M059J (cell line): ENCODE results near the gene LCE3A. TPM values are rescaled to one million over a fixed set of nuclear protein-coding genes. Genes with fewer than 3 reads are reported as not detected.

Experiments
- total RNA-seq: library from RNA; depleted of rRNA; stranded (reverse); fragments of >200 nt; shearing (Covaris generic); gene quantifications from 2 replicates; pipeline ENCODE4 v1.2.3, GENCODE V29; 2014; rRNA removed

Gene LCE3A
- total RNA-seq, 1 experiment from 2014 or later = not detected

Other genes starting within 250 kb of the LCE3A start
- not detected in 2 replicates for gene CRNN, start 208.8 kb downstream of the LCE3A start, total RNA-seq
- gene LCE5A, start 112.3 kb downstream of the LCE3A start, total RNA-seq = not detected in 2 replicates
- not detected in 2 replicates for gene CRCT1, start 108.6 kb downstream of the LCE3A start, total RNA-seq
- not detected in 2 replicates for gene LCE3E, start 56.3 kb downstream of the LCE3A start, total RNA-seq
- not detected in 2 replicates for gene LCE3D, start 42.6 kb downstream of the LCE3A start, total RNA-seq
- gene LCE3C, start 22.9 kb downstream of the LCE3A start, total RNA-seq = not detected in 2 replicates
- not detected in 2 replicates for gene LCE3B, start 9.3 kb downstream of the LCE3A start, total RNA-seq
- gene LCE2D, start 40.3 kb upstream of the LCE3A start, total RNA-seq = not detected in 2 replicates
- not detected in 2 replicates for gene LCE2C, start 52.2 kb upstream of the LCE3A start, total RNA-seq
- gene LCE2B, start 63.0 kb upstream of the LCE3A start, total RNA-seq = not detected in 2 replicates
- gene LCE2A, start 75.2 kb upstream of the LCE3A start, total RNA-seq = not detected in 2 replicates
- not detected in 2 replicates for gene LCE4A, start 85.1 kb upstream of the LCE3A start, total RNA-seq
- gene KPRP, start 134.9 kb upstream of the LCE3A start, total RNA-seq = not detected in 2 replicates
- gene LCE1F, start 152.0 kb upstream of the LCE3A start, total RNA-seq = not detected in 2 replicates
- not detected in 2 replicates for gene LCE1E, start 163.2 kb upstream of the LCE3A start, total RNA-seq
- not detected in 2 replicates for gene LCE1D, start 173.6 kb upstream of the LCE3A start, total RNA-seq
- not detected in 2 replicates for gene LCE1C, start 183.5 kb upstream of the LCE3A start, total RNA-seq
- gene LCE1B, start 188.9 kb upstream of the LCE3A start, total RNA-seq = not detected in 2 replicates
- not detected in 2 replicates for gene LCE1A, start 204.4 kb upstream of the LCE3A start, total RNA-seq
- gene LCE6A, start 219.8 kb upstream of the LCE3A start, total RNA-seq = not detected in 2 replicates
- not detected in 2 replicates for gene LCE7A, start 236.9 kb upstream of the LCE3A start, total RNA-seq